Gastroesophageal sphincter (tissue), 3 donors: ENCODE data around the gene NEIL1.

Experiments
- CTCF ChIP-seq, 4 experiments: fragments of 200-600 bp in 2 of 4; fragments of 450-650 bp in 2 of 4; sonication (generic) in 1 of 4; IDR thresholded peaks; one replicate each; pipeline ENCODE4 v1.5.1; 2017 to 2019; ENCODE audit warnings: antibody characterized with exemption in 4 of 4, mild to moderate bottlenecking in 2 of 4, moderate library complexity in 2 of 4
- POLR2A ChIP-seq, 2 donors: fragments of 450-650 bp; IDR thresholded peaks; one replicate each; pipeline ENCODE4 v1.6.1; 2017; ENCODE audit warnings: antibody characterized with exemption in 2 of 2, mild to moderate bottlenecking in 2 of 2, moderate library complexity in 1 of 2
- POLR2AphosphoS5 ChIP-seq: sonication (generic); formaldehyde crosslinking; IDR thresholded peaks from one replicate; pipeline ENCODE4 v1.6.1; 2017; ENCODE audit warnings: antibody characterized with exemption

DNA sequence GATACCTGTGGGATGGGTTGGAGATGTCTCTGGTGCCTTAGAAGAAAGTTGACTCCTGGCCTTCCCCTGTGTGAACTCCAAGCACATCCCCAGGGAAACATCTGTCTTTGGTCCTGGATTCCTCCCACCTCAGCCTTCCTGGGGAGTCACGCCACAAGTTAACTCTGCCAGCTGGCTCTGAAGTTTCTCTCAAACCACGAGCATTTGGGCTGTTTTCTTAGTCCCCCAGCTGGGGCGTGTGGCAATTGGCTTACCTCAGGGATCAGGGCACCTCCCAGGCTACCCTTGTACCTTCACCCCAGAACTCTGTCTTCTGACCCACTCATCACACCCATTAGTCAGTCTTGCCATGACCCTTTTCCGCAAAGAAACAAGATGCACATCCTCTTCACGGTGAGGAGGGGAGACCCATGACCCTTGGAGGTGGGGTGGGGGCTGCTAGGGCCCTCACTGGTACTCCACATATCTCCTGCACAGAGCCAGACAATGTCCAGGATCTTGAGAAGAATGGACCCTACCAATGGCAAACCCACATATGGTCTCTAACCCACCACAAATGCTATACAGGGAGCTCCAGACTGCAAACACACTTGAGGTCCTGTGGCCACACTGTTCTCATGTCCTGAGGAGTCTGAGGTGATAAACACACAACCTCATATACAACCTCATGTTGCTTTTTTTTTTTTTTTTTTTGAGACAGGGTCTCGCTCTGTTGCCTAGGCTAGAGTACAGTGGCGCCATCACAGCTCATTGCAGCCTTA is 3.9 kb downstream of the NEIL1 start:
- TF ChIP-seq CTCF (IDR thresholded peaks at IDR 0.05) (no peak), POLR2AphosphoS5 (no peak), POLR2A (IDR thresholded peaks at IDR 0.05) (no peak)
